ENCODE results near the gene GALNT9. TPM values are rescaled to one million over a fixed set of nuclear protein-coding genes. Genes with fewer than 3 reads are reported as not detected.

Gene GALNT9
- total RNA-seq, 1 donor from 2014 or later: not detected

DNA sequence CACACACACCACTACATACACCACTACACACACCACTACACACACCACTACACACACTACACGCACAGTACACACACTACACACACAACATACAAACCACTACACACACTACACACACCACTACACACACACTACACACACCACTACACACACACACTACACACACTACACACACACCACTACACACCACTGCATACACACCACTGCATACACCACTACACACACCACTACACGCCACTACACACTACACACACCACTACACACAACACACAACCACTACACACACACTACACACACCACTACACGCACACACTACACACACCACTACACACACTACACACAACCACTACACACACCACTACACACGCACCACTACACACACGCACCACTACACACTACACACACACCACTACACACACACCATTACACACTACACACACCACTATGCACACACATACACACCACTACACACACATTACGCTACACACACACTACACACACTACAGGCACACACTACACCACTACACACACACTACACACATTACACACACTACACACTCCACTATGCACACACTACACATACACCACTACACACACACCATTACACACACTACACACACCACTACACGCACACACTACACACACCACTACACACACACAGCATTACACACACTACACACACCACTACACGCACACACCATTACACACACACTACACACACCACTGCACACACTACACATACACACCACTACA lies 172.6 kb downstream of the GALNT9 start:
- DNase-seq: no peak
- TF ChIP-seq, protein P1, sequence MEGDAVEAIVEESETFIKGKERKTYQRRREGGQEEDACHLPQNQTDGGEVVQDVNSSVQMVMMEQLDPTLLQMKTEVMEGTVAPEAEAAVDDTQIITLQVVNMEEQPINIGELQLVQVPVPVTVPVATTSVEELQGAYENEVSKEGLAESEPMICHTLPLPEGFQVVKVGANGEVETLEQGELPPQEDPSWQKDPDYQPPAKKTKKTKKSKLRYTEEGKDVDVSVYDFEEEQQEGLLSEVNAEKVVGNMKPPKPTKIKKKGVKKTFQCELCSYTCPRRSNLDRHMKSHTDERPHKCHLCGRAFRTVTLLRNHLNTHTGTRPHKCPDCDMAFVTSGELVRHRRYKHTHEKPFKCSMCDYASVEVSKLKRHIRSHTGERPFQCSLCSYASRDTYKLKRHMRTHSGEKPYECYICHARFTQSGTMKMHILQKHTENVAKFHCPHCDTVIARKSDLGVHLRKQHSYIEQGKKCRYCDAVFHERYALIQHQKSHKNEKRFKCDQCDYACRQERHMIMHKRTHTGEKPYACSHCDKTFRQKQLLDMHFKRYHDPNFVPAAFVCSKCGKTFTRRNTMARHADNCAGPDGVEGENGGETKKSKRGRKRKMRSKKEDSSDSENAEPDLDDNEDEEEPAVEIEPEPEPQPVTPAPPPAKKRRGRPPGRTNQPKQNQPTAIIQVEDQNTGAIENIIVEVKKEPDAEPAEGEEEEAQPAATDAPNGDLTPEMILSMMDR (IDR thresholded peaks at IDR 0.05; ENCODE audit: borderline replicate concordance): no peak
- Histone ChIP-seq H3K4me1 (peaks cover 10% of the 10 kb centered on the region), H3K27me3 (ENCODE audit: low read depth) (peaks cover 22% of the 10 kb centered on the region), H3K36me3 (peaks cover 2% of the 10 kb centered on the region), H3K27ac (replicated peaks) (no peak overlapping the region), H3K9me3 (replicated peaks) (no peaks in the 10 kb centered on the region), H3K4me3 (no peak overlapping the region)
- intact Hi-C loops (cut with micrococcal nuclease): no loop called here

DNA sequence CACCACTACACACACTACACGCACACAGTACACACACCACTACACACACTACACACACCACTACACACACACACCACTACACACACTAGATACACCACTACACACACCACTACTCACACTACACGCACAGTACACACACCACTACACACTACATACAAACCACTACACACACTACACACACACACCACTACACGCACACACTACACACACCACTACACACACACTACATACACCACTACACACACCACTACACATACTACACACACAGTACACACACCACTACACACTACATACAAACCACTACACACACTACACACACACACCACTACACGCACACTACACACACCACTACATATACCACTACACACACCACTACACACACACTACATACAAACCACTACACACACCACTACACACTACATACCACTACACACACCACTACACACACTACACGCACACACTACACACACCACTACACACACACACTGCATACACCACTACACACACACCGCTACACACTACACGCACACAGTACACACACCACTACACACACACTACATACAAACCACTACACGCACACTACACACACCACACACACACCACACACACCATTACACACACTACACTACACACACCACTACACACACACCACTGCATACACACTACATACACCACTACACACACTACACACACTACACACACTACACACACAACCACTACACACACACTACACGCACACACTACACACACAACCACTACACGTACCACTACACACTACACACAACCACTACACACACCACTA lies 173.4 kb downstream of the GALNT9 start:
- intact Hi-C loops (cut with micrococcal nuclease): no loop called here
- H3K9me3 ChIP-seq (replicated peaks): no peaks in the 10 kb centered on the region
- H3K27ac ChIP-seq (replicated peaks): no peak overlapping the region
- H3K4me1 ChIP-seq: peaks cover 10% of the 10 kb centered on the region
- TF ChIP-seq, protein P1 (IDR thresholded peaks at IDR 0.05; ENCODE audit: borderline replicate concordance): no peak
- peaks cover 10% of the 10 kb centered on the region for H3K36me3 ChIP-seq
- H3K27me3 ChIP-seq (ENCODE audit: low read depth): peaks cover 21% of the 10 kb centered on the region
- H3K4me3 ChIP-seq: no peak overlapping the region
- no peak for DNase-seq

GRCh38 chr12:132154941-132155770 lies 174.2 kb downstream of the GALNT9 start:
- Histone ChIP-seq H3K27ac (replicated peaks) (no peak overlapping the region), H3K4me3 (no peak overlapping the region), H3K36me3 (peaks cover 13% of the 10 kb centered on the region), H3K4me1 (peaks cover 10% of the 10 kb centered on the region), H3K9me3 (replicated peaks) (no peaks in the 10 kb centered on the region), H3K27me3 (ENCODE audit: low read depth) (peaks cover 12% of the 10 kb centered on the region)
- peak; percentile 9 for DNase-seq
- TF ChIP-seq, protein P1 (IDR thresholded peaks at IDR 0.05; ENCODE audit: borderline replicate concordance): no peak
- intact Hi-C loops (cut with micrococcal nuclease): no loop called here

DNA sequence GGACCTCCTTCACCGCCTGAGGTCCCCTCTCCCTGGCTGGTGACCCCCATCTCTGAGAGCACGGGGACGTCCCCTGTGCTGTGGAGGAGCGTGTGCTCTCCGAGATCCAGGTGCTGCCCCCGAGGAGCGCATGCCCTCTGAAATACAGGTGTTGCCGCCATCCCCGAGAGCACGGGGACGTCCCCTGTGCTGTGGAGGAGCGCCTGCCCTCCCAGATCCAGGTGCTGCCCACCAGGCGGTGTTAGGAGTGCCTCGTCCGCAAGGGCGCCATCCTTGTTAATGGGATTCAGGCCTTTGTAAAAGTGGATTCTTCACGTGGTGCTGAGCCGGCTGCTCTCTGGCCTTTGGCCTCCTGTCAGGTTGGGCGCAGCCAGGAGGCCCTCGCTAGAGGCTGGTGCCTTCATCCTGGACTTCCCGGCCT lies 175.0 kb downstream of the GALNT9 start:
- peak; percentile 11 for DNase-seq
- Histone ChIP-seq H3K4me3 (peak overlapping the region; percentile 56), H3K27ac (replicated peaks) (no peak overlapping the region), H3K9me3 (replicated peaks) (no peaks in the 10 kb centered on the region), H3K36me3 (peaks cover 13% of the 10 kb centered on the region), H3K4me1 (peaks cover 10% of the 10 kb centered on the region), H3K27me3 (ENCODE audit: low read depth) (peaks cover 6% of the 10 kb centered on the region)
- TF ChIP-seq, protein P1 (IDR thresholded peaks at IDR 0.05; ENCODE audit: borderline replicate concordance): no peak
- intact Hi-C loops (cut with micrococcal nuclease): no loop called here

Measured in left ventricle myocardium inferior (tissue), 1 donor.